HG03060 (cell line): ENCODE measurements around the gene GPR183.

Experiments
- ATAC-seq: cut with Tn5 transposase; IDR thresholded peaks from one replicate; pipeline ENCODE4 v1.9.1; 2021; ENCODE audit warnings: low read depth, moderate number of reproducible peaks; ENCODE audit not compliant: unreplicated experiment

GPR183 gene

GRCh38 chr13:99297331-99297730, 9.9 kb downstream of the GPR183 start:
- no peak for ATAC-seq

GRCh38 chr13:99296398-99296797, 10.8 kb downstream of the GPR183 start:
- ATAC-seq = peak; percentile 37

GRCh38 chr13:99295488-99296252, 11.5 kb downstream of the GPR183 start:
- no peak for ATAC-seq

GRCh38 chr13:99294958-99295357, 12.2 kb downstream of the GPR183 start:
- ATAC-seq = no peak

- ATAC-seq = no peak
Measured at GRCh38 chr13:99294198-99294597, 13.0 kb downstream of the GPR183 start.

- no peak for ATAC-seq
Measured at GRCh38 chr13:99293178-99293577, 14.0 kb downstream of the GPR183 start.

DNA sequence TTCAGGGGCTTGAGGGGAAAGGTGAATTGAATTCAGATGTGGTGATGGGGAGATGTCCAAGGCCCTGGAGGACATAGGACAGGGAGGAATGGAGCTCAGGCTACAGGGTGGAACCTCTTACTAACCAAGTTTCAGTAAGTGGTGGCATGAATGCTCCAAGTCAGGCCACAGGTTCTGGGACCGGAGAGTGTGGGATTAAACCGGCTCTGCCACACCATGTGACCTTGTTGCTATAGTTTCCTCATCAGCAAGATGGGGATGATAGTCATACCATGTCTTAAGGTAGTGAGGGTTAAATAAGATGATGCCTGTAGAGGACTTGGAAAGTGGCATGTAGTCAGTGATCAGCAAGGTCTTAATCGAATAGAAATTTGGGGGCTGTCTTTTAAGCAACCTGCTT, 16.3 kb downstream of the GPR183 start:
- ATAC-seq = no peak

- no peak for ATAC-seq
Measured at GRCh38 chr13:99289674-99290337, 17.4 kb downstream of the GPR183 start.

DNA sequence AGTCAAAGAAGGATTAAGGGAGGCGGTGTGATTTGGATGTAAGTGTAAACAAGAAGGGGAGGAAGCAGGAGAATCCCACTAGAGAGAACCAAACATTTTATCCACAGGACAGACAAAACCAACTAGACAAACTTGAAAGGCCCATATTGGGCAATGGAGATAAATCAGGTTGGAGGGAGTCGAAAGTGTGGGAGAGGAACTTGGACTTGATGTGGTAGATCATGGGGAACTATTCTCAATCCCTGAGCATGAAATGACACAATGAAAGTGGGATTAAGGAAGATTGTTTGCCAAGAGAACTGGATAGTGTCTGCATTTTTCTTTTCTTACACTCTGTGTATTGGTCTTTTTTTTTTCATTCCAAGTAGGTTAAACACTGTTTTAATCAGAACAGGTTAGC, 17.9 kb downstream of the GPR183 start:
- no peak for ATAC-seq

DNA sequence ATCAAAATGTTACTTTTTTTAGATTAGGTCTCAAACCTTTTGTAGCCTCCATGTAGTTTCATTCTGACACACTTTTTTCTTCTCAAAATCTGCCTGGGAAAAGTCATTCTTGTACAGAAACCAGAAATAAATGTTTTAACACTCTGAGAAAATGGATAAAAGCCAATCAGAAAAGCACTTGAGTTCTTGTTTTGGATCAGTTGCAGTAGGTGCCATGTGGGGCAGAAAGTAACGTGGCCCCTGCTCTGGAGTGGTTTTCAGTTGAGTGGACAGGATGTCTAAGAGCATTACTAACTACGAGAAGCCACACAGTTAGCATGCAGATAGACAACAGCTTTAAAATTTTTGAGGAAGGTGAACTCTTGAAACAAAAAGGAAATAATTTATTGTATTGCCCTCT, 19.1 kb downstream of the GPR183 start:
- peak; percentile 58 for ATAC-seq

DNA sequence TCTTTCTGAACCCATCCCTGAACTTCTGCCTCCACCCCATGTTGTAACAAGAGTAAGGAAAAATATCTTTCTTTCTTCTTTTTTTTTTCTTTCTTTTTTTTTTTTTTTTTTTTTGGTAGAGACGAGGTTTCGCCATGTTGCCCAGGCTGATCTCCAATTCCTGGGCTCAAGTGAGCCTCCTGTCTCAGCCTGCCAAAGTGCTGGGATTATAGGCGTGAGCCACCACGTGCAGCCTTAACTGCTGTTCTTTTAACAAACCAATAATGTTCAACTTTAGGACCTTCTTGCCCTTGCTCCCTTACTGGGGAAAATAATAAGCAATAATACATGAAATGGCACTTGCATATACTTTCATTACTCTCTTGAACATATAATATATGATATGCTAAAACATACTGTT, 19.6 kb downstream of the GPR183 start:
- no peak for ATAC-seq

- ATAC-seq = no peak
Measured at GRCh38 chr13:99285432-99286182, 21.6 kb downstream of the GPR183 start.

GRCh38 chr13:99282264-99283231, 24.7 kb downstream of the GPR183 start:
- ATAC-seq = peak; percentile 47

GRCh38 chr13:99281811-99282263, 25.4 kb downstream of the GPR183 start:
- ATAC-seq = peak; percentile 31

DNA sequence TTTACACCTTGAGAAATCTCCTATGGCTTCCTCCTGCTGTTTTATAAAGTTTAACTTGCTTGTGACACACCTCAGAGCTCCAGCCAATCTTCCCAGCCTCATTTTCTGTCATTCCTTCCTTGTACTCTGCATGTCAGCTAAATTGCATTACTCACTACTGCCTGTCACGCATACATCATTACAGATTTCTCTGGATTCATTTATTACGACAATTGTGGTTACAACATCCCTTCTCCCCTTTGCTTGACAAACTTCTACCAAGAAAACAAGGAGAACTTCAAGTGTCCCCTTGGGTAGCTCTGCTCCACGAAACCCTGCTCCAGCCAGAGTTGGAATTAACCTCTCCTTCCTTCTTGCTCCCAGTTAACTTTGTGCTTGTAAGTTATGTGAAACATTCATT, 27.0 kb downstream of the GPR183 start:
- ATAC-seq = no peak

- ATAC-seq = no peak
Measured at GRCh38 chr13:99279637-99280036, 27.6 kb downstream of the GPR183 start.

DNA sequence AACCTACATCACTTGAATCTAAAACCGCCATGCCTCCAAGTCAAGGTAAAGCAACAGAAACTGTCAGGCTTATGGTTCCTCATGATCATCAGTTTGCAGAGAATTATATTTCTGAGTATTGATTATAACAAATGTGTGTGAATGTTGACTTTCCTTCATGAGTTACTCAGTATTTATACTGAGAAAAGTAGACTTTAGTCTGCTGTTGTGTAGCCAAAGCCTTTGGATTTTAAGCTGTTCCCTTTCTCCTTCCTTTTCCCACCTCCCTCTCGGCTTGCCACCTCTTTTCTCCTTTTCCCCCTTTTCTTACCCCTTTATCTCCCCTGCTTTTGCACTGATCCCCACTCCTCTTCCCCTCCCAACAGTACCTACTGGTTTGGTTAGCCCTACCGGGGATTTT, 28.4 kb downstream of the GPR183 start:
- no peak for ATAC-seq

- ATAC-seq = no peak
Measured at GRCh38 chr13:99278200-99278599, 29.0 kb downstream of the GPR183 start.

DNA sequence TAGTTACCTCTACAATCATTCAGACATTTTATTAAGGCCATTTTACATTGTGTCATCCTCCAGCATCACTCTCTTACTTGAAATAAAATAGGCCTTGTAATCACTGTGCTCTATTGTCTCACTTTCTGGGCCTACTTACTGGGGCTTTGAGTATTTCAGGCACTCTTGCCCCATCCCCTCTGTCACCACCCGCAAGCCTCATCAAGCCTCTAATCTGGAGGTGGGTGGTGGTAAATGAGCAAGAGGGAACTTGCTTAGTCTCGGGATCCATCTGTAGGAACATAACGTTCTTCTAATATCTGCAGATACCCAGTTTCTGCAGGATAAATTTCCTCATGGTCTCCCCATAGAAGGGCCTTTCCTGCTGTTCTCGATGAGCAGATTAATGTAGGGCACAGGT, 29.6 kb downstream of the GPR183 start:
- ATAC-seq = no peak

GRCh38 chr13:99276706-99277105, 30.5 kb downstream of the GPR183 start:
- no peak for ATAC-seq
